HG02870 (cell line): ENCODE results near the gene LSM14B.

Experiments used
- ATAC-seq: cut with Tn5 transposase; IDR thresholded peaks from one replicate; pipeline ENCODE4 v1.9.1; 2021; ENCODE audit warnings: mild to moderate bottlenecking, moderate library complexity; ENCODE audit not compliant: unreplicated experiment

LSM14B gene

DNA sequence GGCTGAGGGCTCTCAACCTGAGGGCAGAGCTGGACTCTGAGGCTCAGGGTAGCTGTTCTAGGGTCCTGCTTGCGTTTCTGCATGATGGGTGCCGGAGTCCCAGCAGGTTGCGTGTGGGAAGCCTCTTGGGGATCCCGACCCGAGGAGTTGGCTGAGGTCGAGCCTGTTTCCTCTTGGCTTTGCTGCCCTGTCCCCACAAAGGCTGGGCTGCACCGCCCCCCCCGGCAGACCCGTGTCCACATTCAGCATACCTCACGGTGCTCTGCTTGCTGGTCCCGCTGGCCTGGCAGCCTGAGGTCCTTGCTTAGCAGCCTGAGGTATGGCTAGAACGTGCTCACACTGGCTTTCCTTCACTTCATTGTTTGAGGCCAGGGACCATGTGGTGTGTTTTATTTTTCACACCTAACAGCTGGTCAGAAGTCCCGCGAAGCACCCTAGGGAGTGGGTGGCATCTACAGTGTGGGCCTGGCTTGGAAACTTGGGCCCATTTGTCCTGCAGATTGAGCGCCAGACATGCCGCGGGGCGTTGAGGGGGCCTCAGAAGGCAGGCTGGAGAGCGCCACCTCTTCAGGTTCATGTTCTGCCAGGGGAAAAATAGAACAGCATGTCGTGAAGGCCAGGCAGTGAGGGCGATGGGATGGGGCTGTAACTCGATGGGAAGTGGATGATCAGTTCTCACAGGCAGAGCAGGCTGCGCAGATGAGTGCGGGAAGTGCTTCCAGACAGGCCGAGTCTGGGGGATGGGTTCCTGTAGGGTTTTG is 9.5 kb downstream of the LSM14B start:
- no peak for ATAC-seq

DNA sequence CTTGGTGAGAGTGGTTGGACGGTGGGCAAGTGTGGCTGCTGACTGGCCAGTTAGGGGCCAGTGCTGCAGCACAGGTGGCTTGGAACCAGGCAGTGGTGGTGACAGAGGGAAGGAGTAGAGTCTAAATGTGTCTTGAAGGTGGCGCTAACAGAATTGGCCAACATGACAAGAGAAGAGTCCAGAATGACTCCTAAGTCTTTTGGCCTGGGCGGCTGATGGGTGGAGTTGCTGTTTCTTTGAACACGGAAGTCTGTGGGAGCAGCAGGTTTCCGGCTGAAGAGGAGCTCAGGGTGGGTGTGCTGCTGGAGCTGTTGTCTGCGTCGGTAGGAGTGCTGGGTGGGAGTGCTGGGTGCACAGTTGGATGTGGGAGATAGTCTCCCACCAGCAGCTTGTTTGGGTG is 10.1 kb downstream of the LSM14B start:
- no peak for ATAC-seq

GRCh38 chr20:62133051-62133845 is 11.0 kb downstream of the LSM14B start:
- ATAC-seq, result no peak

GRCh38 chr20:62133864-62134263 is 11.6 kb downstream of the LSM14B start:
- ATAC-seq, result no peak

GRCh38 chr20:62134735-62135231 is 12.5 kb downstream of the LSM14B start:
- no peak for ATAC-seq

DNA sequence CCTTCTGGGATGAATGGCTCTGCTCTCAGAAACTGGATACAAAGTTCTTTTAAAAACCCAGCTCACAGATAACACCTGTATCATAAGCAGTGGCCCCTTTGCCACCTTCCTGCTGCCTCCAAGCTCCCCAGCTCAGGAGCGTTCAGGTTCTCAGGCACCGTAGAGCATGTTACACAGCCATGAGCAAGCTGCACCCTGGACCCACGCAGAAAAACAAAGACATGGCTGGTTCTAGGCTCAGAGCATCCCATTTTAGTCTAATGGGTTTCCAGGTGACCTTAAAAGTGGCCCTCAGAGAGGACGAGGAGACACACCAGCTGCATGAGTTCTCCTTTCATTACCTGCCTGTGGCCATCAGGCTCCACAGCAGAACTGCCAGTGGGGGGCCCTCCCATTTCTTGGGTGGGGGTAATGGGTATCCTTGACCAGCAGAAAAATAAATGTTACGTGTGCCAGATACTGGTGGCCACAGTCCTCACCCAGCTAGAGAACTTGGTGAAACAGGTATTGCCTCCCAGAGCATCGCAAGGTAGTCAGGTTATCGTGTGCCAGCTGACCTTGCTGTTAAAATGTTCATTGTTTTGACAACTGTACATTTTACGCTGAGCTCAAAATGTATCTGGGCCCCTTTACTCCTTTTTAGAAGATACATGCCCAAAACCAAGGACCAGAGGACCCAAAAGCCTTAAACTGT is 13.4 kb downstream of the LSM14B start:
- no peak for ATAC-seq

GRCh38 chr20:62136283-62137091 is 14.2 kb downstream of the LSM14B start:
- ATAC-seq, result no peak

DNA sequence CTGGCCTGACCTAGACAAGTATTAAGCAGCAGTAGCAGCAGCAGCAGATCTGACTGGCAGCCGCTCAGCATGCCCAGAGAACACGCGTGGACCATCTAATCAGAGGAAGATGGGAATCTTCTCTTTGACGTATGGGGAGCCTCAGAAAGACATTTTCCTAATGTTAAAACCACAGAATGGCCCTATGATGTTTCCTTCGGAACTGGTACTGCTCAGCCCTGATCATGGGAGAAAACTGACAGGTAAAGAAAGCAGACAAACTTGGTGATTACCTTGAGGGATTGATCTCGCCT is 14.8 kb downstream of the LSM14B start:
- no peak for ATAC-seq

DNA sequence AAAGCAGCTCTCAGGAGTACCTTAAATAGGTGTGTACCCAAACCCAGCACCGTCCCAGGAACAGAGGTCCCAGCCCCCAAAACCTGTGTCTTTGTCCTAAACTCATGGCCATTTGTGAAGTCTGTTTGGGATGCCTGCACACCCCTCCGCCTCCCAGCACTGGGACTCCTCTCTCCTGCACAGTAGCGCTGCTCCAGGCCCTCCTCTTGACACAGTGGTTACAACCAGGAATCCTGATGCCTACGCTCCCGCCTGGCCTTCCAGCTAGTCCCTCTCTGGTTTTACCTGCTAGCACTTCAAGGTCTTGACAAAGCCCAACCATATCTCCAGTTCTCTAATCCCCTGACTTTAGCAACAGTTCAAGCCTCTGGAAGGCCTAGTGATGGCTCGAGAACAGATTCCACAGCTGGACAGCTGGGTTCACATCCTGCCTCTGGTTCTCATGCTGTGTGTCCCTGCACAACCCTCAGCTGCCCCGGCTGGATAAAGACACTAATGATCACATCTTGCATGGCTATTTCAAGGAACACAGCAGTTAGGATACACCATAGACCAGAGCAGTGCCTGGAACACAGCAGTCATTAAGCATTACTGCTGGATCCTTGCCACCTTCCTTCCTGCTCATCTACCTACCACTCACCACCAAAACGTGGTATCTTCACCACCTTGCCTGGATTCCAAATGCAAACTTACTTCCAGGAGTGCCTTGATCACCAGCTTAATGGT is 15.4 kb downstream of the LSM14B start:
- ATAC-seq, result no peak

GRCh38 chr20:62138204-62138543 is 15.9 kb downstream of the LSM14B start:
- no peak for ATAC-seq

DNA sequence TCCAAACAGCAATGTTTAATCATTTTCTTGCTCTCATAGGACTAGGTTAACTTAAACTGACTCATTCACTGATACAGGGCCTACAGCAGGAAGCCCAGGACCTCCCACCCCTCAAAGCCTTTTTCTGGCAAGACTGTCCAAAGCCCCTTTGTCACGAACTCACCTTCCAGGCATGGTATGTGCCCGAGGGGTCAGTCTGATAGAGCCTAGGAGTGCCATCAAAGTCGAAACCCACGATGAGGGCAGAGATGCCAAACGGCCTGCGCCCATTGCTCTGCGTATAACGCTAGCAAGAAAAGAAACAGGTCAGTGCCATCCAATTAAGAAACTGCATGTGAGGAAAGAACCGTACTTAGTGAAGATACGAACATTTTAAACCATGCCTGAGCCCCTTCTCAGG is 16.6 kb downstream of the LSM14B start:
- ATAC-seq, result no peak

- no peak for ATAC-seq
These were observed 17.4 kb downstream of the LSM14B start for GRCh38 chr20:62139636-62140035.

- no peak for ATAC-seq
These were observed 18.7 kb downstream of the LSM14B start for GRCh38 chr20:62141043-62141396.

GRCh38 chr20:62141397-62142251 is 19.3 kb downstream of the LSM14B start:
- no peak for ATAC-seq

DNA sequence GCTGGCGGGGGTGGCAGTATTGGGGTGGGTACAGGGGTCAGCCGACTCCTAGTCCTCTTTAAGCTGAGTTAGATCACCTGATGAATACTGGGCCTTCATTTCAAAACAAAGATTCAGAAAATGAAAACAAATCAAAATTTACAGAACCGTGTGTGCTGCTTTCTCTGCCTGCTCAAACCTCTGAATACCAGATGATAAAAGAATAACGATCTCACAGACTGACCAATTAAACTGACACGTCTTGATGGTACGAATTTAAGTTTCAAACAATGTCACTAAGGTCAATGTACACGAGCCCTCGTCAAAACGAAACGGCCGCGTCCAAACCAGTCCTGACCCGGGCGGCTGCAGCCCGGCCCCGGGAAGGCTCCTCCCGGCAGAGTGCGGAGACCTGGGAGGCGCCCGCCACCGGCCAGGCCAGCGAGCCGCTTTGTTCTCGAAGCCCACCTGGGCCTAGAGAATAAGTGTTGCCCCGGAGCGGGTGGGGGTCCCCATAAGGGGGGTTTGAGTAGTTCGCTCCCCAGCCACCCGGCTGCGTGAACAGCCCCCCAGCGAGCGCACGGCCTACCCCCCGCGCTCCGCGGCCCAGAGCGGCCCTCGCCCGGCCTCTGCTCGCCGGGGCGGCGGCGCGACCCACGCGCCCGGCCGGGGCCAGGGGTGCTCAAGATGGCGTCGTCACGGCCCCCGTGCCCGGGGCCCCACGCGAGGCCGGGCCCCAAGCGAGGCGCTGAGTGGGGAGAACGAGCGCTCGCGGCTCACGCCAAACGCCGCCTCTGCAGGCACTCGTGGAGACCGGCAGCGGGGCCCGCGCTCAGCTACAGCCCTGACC is 20.2 kb downstream of the LSM14B start:
- ATAC-seq, result peak; percentile 10

- peak; percentile 62 for ATAC-seq
These were observed 21.0 kb downstream of the LSM14B start, which contains the start of the genes PSMA7 and SS18L1 for GRCh38 chr20:62143081-62143956. Gene PSMA7, minus strand, starts transcription at chr20:62143394. Its CDS starts 91 bp downstream, at chr20:62143303. Gene SS18L1, plus strand, starts transcription at chr20:62143769. Its CDS starts 52 bp downstream, at chr20:62143821.
